Measurements from ENCODE around the gene CXXC4. TPM values are rescaled to one million over a fixed set of nuclear protein-coding genes. Genes with fewer than 3 reads are reported as not detected.

Gene CXXC4
- total RNA-seq, 1 experiment from 2014 or later = not detected

DNA sequence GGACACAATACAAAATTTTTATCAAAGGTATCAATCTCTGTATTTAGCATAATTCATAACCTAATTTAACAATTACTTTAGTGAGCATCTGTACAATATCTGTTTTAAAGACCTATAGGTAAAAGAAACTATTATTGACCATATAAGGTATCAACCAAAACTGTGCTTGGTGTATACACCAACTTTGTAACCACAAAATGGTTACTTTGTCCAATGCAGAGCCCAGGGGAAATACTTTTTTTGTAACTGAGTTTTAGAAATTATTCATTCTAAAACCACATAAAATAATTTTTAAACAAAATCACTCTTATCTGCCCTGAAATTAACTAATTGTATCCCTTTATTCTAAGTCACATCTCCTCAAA is 5.0 kb downstream of the CXXC4 start:
- DNase-seq (ENCODE audit: low read depth) = no peak

DNA sequence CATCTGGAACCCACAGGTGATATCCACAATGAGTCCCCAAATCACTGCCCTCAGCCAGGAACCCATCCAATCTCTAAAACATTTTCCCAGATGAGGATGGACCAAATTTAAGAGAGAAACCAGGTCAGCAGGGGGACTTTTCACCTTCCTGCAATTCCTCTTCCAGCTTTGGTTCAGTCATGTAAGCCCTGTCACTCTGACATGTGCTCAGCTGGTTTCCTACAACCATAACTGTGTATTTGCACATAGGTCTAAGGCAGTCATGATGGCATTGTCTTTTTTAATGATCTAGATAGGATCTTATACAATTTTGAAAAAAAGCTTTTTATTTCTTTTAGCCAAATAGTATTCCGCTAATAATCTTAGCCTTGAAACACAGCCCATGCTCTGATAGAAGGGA is 6.5 kb downstream of the CXXC4 start:
- no peak for DNase-seq (ENCODE audit: low read depth)

DNA sequence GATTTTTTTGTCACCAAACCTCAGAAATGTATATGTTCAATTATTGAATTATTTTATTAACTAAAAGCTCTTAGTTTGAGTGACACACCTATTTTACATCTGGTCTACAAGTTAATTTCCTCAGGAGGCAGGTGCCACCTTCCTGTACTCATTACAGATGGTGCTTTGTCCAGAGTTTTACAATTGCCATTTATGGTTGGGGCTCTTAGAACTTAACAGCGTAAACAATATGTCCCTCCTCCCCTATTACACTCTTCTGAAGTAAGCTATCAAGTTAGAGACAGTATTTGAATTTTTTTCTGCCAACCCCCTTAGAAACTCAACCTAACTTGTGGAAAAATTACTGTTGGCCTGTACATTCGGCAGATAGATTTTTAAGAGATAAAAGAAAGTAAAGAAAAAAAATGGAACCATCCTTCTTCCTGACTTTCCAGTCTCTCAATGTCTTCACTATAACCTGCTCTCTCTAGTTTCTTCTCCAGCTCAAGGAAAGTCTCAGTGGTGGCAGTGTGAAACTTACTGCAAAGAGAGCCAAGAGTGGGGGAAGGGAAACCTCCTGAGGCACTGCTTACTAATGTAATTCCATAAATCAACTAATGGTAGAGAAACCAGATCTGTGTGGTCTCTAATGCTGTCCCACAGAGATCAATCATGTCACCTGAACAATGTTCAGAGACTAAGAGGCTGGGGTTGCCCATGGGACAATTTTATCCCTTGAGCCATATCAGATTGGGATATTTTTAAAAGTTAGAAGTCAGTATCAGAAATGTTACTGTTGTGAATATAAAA is 7.8 kb downstream of the CXXC4 start:
- DNase-seq (ENCODE audit: low read depth) = no peak

DNA sequence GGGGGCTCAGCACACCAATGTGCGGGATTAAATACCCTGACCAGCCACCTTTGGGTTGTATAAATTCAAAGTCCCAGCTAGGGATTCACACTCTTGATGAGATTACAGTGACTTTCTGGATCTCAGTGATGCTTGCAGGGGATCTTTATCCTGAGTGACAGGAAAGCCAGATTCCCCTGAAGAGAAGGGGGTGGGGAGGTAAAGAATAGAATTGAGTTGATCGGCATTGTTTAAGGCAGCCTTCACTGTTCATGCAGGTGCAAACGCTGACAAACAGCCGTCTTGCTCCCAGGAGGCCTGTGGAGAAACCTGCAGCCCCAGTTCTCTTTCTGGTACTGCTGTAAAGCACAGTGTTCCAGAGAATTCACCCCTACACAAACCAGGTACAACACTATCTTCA is 19.0 kb downstream of the CXXC4 start:
- DNase-seq (ENCODE audit: low read depth) = no peak

DNA sequence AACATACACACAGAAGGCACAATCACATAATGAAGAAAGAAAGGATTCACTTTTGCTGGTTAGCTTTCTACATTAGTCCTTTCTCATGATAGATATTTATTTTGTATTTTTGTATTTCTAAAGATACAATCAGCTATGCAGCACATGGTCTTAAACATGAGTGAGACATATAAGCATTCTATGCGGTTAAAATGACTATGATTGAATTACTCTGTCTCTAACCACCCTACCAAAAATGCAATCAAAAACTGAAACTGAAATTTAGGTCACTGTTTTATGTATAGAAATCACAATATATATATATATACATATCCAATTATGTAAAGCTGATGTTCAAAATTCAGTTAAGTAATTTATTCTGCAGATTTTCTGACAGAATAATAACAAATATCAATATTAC is 21.9 kb downstream of the CXXC4 start:
- no peak for DNase-seq (ENCODE audit: low read depth)

DNA sequence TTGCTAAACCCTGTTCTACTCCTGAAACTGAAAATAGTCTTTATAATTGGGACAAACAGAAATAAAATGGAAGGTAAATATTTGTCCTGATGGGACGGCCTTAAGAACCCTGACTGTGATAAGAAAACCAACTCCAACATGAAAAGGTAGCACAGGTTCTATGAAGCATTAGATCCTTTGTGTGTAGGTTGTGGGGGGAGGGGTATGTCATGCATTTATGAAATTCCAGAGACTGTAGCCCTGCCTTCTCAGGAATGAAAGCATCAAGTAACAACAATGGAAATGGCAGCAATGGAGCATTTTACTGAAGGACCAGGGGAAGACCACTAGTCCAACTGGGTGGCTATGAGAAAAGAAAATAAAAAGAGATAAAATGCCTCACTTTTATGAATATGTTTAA is 23.9 kb downstream of the CXXC4 start:
- no peak for DNase-seq (ENCODE audit: low read depth)

DNA sequence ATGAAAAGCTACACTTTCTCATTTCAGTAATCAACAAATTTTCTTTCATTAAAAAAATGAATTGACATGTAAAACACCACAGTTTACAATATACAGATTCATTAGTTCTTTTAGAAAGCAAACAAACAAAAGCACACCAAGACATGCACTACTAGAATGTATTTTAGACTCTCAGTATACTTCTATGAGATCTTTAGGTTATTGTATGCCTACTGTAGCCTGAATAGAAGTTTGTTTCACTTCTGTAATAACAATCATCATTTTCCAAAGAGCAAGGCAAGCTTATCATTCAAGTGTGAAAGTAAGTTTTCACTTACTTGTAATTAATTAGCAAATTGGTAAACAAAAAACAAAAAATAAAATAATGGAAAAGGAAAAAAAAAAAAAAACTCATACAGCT is 24.9 kb downstream of the CXXC4 start:
- DNase-seq (ENCODE audit: low read depth) = no peak

DNA sequence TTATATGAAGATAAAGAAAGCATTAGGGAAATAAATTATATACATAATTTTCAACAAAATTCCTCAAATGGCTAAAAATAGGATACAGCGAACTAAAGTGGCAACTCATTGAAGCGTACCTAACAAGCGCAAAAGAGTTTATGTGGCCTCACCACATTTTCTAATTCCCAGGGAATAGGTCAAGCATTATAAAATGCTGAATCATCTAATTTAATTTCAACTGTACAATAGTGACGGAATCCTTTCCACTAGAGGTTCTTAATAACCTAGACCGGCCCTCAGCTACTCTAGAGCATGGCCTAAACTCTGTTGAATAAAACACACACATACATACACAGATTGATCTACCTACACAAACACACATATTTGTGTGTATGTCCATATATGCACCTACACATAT is 29.1 kb downstream of the CXXC4 start:
- DNase-seq (ENCODE audit: low read depth) = no peak

DNA sequence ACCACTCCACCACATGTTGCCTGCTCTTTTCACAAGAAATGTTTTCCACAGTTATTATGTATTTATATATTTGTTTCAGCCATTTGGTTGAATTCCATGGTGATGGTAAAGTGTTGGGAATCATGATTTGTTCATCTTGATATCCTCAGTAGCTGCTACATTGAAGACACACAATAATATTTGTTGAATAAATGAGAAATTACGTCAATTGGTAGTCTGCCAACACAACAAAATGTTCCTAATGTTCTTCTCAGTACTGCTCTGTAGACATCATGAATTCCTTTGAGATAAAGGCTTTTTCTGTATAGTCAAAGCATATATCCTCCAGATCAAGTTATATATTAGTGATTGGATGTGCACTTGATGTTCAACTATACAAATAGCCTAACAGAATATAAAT is 29.5 kb downstream of the CXXC4 start:
- DNase-seq (ENCODE audit: low read depth) = no peak

DNA sequence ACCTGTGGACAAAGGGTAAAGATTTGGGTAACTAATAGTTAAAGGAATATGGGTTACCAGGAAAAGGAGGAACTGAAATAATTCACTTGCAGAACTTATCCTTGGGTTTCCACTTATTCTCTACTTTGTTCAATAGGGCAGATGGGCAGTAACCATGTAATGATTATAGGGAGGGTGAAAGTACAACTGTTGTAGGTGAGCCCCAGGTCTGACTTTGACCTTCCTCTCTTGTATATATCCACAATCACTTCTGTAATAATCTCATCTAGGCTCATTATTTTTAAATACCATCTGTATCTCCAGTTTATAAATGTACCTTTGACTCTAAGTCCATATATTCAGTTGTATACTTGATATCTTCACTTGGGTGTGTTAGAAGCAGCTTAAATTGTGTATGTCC is 32.1 kb downstream of the CXXC4 start:
- no peak for DNase-seq (ENCODE audit: low read depth)

DNA sequence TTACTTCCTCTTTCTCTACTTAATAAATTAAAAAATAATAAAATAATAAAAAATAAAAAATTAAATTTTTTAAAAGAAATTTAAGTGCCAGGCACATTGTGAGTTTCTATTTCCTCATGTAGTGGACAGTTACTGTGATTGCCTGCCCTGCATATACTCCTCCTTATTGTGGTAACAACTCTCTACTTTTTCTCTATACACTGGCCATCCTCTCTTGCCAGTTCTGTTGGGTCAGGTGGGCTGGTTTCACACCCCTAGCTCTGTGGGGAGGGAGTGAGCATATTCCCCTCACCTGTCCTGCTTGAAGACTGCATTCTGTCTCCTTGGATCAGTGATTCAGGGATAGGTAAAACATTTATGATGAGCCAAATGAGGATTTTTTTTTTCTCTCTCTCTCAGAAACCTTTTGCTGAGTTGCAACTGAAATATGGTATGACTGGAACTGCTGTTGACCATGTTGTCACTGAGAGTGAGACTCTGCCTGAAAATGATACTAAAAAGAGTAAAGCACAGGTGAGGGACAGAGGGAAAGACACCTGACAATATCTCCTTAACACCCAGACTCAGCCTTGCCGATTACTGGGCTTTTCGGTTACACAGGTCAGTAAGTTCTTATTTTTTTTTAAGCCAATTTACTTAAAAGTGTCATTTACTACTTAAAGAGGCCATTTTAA is 37.2 kb downstream of the CXXC4 start:
- DNase-seq (ENCODE audit: low read depth) = no peak

DNA sequence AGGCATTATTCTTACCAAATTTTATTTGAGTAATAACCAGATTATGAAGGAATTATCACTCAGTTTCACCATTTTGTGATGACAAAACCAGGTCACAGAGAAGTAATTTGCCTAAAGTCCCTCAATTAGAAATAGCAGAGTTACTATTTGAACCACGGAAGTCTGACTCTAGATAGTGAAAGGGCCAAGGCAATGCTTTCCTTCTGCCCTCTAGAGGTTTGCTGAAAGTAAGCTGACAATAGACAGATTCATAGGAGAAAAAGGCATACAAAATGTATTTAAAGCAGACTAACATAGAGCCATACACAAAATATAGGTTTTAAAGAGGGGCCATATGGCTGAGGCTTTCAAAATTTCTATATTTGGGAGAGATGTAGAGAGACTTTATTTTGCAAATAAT is 43.1 kb downstream of the CXXC4 start:
- no peak for DNase-seq (ENCODE audit: low read depth)

DNA sequence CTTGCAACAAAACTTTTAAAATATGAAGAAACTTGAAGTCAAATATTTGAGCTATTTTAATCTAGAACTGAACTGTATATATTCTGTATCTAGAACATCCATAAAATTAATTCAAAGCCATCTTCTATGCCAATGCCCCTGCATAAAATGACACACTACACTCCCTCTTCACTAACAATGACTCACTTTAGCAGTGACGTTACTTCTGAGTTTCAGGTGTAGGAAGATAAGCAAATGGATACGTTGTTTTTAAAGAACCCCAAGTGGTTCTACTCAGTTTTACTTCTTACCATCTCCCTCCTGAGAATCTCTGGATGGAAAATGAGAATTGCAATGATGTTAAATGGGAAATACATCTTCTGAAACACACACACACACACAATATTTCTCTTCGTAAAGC is 45.2 kb downstream of the CXXC4 start:
- DNase-seq (ENCODE audit: low read depth) = no peak

DNA sequence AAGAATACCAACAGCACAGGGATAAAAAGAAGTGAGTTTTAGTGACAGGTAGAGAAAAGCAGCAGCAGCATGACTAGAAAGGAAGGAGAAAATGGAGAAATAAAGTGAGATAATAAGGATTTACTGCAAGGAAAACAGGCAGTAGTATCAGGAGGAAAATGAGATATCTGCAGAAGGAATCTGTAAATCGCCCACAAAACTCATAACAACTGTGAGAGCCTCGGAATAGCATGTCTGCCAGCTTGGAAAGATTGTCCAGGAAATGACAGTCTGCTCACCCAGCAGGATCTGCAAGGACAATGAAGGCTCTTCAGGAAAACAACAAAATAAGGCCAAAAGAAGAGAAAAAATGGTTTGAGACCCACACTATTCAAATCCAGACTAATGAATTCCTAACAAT is 47.4 kb downstream of the CXXC4 start:
- no peak for DNase-seq (ENCODE audit: low read depth)

DNA sequence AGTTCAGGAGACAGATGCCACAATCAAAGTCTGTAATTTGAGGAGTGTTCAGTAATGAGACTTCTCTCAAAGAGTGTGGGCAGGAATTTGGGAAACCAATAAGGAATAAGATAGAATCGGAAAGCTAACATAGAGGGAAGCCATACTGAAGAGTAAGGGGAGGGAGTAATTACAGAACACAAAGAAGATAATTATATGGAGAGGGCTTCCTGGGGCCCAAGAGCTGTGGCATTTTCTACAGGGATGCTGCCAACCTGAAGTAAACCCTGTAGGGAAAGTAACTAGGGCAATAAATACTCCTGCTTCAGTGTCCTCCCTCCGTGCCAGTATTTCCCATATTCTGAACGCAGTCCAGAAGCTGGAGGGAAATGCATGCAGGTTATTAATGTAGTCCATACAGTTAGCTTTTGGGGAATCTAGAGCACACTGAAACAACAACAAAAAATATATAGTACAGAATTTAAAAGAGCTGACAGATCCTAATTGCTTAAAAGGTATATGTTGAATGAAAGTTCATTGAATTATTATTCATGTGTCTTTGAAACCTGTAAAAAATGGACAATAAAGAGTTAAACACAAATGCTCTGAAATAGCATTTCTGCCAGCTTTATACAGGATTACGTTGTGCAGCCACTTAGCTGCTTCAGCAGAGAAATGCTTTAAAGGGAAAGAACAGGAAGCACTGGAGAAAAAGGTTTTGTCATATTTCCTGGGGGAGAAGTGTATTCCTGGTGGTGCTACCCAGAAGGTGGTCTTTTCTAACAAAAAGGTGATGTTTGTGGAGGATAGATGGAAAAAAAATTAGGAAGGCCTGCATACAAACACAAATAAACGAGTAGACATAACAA is 48.0 kb downstream of the CXXC4 start:
- DNase-seq (ENCODE audit: low read depth) = no peak

DNA sequence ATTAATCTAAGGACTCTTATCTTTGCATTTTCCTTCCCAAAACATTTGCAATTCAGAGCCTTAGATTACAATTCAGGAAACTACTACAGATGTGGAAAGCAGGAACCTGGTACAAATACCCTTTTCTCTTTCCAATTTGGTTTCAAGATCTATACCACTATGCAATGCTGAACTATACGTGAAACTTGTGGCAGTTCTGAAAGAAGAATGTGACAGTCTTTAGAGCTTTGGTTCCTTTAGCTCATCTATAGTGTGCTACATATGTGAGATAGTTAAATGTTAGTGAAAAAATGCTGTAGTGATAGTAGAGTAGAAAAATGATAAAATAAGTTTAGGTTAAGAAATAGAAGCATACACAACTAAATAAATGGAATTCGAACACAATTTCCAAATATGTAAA is 50.0 kb downstream of the CXXC4 start:
- no peak for DNase-seq (ENCODE audit: low read depth)

DNA sequence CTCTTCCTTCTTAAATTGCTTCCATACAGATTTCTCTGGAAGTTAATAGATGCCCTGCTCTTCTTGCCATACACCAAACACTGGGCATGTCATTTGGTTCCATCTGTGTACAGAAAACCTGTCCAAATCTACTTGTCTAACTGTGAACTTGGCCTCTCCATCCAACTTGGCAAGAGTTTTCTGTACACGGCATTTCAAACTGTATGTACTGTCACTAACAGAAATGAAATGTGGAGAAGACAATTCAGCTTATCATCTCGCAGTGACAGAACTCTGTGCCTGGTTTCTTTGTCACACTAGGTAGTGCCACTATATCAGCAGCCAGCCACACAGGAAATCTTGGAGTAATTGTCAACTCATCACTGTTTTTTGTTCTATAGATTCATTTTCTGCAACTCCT is 58.2 kb downstream of the CXXC4 start:
- no peak for DNase-seq (ENCODE audit: low read depth)

DNA sequence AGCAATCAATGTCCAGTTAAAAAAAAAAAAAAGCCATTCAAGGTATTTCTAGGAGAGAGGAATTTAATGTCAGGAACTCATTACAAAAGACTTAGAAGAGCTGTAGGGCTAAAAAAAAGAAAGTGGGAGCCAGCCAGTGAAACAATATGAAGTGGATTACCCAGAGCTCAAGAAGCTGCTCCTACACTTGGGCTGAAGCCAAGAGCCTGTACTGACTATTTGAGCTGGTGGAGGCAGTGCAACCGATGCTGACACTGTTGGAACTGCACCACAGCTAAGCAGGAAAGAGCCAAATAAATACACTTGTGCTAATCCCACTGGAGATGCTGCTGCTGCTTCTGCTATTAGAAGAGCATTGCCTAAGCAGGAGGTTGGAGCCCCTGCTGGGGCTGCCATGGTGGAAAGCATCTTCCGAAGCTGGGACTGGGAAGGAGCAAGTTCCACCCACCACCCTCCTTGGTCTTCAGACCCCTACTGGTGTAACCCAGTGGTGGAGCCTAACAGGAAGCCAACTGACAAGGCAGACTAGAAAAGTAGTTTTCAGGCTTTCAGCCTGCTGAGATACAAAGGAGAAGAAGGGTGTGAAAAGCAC is 65.4 kb downstream of the CXXC4 start:
- no peak for DNase-seq (ENCODE audit: low read depth)

DNA sequence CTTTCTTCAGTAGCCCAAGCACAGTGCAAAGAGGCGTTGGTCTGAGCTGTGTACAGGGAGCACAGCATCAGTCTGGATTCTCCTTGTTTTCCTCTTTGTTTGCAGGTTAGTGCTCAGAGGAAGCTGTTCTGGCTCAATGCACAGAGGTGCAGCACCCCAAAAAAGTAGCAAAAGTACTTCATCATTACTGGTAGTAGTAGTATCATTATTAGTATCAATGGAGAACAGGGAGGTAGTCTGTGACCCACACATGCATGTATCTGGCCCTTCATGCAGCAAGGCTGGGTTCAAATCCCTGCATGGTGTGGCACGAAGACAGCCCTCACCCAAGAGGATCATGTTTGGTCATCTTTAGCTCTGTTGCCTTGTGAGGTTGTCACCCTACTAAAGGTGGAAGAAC is 68.7 kb downstream of the CXXC4 start:
- no peak for DNase-seq (ENCODE audit: low read depth)

DNA sequence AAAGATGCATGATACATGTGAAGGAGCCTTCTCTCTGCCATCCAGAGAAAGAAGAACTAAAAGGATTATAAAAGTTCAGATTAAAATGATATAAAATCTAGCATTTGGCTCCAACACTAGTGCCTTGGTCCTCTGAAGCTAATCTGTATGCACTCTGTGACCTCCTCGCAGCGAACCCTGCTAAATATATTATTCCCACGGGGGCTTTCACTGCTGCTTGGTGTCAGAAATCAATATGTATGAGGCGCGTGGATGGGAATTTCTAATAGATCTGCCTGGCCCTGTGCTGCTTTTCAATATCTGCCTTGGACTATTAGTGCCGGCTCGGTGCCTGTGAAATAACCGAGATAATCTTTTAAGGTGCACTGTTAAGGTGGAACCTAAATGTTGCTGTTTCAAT is 69.7 kb downstream of the CXXC4 start:
- DNase-seq (ENCODE audit: low read depth) = no peak

DNA sequence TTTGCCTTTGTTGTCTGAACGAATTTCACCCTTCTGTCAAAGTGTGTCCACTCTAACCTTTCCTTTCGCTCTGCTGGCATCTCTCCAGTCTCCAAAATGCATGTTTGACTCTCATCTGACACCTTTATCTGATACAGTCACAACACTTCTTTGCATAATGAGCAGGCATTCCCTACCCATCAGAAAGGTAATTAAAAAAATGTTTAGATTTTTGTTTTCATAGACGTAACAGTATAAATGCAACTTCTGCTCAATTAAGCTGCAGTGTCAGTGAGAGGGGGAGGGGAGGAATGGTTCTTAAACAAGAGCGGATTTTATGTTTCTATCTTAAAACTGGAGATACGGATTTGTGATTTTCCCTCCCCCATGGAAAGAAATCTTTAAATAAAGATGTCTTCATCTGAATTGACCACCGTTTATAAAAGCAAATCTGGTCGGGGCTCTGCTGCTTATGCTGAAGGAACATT is 70.2 kb downstream of the CXXC4 start:
- no peak for DNase-seq (ENCODE audit: low read depth)

DNA sequence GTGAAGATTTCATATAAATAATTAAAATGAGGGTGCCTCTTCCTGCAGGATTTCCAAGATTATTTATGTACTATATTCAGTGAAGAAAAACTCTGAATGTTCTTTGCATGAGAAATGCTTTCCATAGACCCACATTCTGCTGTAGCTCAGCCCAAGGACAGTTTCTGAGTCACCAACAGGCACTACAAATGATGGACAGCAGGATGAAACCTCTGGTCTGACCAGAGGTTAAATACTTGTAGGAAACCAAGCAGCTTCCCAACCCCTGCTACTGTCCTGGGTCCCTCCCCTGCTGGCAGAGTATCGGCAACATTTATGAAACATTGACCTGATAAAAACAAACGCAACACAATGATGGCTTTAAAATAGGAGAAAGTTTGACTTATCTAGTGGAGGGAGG is 73.1 kb downstream of the CXXC4 start:
- no peak for DNase-seq (ENCODE audit: low read depth)
